TTC549 (cell line): ENCODE results near the gene ONECUT2.
"Not testable (repeated sequence)": the region's sequence is repeated elsewhere in the genome, so short reads cannot be mapped to it uniquely, and the experiment has no call there.

Experiments used
- FAIRE-seq: peaks from 2 replicates; lab custom pipeline; 2012; peaks lifted over from hg19 to GRCh38; lab: Jason Lieb, UNC

ONECUT2 gene

DNA sequence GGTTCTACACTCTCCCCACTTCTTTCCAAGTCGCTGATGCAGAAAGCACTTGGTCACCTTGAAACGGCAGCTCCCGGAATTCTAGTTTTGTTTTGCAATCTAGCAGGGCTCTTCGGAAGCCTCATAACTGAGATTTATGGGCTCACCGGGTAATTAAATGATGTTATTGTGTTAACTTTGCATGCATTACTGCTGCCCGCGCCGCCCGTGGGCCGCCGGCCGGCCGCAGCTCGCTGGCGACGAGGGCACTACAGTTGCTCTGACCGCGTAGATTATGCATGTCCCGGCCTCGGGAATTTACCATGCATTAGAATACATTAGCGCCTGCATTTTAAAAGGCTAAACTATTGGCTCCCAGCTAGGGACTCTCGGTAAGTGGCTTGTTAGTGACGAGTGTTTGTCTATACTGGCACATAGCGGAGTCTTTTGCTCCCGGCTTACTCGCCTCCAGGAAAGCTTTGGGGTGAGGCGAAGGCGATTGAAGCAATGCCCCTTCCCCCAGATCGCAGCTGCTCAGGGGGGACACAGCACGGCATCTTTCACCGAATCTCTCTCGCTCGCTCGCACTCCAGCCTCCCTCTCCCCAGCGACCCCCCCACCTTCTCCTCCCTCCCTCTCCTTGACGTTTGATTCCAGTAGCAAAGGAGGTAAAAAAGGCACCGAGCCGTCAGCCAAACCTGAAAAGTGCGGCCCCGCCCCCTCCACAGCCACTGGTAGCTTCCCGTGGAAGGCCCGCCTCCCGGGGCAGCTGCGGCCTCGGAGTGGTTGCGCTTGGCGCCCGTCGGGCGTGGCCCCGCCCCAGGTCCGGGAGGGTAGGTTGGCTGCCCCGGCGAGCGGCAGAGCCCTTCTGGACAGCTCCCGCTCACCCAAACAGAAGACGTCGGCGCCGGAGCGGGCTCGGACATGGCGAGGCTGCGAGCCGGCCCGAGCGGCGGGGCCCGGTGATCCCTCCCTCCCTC lies at the start of gene ONECUT2:
ONECUT2 (plus strand) TSS at position 839 of the 959 bp plus-strand sequence. CDS start 343 bp downstream, outside the sequence.
- no peak for FAIRE-seq

DNA sequence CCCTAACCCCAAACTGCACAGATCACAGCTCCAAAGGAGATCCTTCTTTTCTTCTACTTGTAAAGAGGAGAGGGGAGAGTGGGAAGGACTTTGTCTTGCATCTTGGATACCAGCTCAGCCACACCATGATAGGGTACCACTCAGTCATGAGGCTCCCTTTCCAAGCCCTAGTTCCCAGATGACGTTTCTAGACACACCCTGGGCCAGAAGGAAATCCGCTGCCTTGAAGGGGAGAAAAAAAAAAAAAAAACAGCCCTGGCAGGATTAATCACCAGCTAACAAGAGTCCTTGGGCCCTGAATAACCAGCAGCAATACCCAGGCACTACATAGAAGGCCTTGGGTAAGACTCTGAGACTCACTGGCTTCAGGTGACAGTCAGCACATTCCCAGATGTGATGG lies 45.9 kb upstream of the ONECUT2 start:
- FAIRE-seq: no peak

DNA sequence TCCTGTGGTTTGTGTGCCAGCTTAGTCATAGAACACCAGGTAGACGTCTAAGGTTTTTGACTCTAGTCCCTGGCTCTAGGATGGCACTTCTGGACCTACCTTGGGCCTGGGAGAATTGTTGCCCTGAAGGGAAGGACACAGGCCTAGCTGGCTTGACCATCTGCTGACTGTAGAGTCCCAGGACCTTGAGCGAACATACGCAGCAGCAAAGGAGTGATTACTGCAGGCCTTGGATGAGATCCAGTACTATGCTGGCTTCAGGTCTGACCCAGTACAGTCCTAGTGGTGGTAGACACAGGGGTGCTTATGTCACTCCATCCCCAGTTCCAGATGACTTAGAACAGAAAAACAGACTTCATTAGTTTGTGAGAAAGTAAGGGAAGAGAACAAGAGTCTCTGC lies 45.1 kb upstream of the ONECUT2 start:
- no peak for FAIRE-seq

DNA sequence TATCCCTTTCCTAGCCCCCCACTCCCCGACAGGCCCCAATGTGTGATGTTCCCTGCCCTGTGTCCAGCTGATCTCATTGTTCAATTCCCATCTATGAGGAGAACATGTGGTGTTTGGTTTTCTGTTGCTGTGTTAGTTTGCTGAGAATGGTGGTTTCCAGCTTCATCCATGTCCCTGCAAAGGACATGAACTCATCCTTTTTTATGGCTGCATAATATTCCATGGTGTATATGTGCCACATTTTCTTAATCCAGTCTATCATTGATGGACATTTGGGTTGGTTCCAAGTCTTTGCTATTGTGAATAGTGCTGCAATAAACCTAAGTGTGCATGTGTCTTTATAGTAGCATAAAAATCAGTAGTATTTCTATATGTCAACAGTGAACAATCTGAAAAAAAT lies 40.4 kb upstream of the ONECUT2 start:
- not testable (repeated sequence) for FAIRE-seq

DNA sequence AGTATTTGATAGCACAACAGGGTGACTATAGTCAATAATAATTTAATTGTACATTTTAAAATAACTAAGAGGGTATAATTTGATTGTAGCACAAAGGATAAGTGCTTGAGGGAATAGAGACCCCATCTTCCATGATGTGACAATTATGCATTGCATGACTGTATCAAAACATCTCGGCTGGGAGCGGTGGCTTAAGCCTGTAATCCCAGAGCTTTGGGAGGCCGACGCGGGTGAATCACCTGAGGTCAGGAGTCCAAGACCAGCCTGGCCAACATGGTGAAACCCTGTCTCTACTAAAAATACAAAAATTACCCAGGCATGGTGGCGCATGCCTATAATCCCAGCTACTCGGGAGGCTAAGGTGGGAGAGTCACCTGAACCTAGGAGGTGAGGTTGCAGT lies 38.3 kb upstream of the ONECUT2 start:
- FAIRE-seq: not testable (repeated sequence)

DNA sequence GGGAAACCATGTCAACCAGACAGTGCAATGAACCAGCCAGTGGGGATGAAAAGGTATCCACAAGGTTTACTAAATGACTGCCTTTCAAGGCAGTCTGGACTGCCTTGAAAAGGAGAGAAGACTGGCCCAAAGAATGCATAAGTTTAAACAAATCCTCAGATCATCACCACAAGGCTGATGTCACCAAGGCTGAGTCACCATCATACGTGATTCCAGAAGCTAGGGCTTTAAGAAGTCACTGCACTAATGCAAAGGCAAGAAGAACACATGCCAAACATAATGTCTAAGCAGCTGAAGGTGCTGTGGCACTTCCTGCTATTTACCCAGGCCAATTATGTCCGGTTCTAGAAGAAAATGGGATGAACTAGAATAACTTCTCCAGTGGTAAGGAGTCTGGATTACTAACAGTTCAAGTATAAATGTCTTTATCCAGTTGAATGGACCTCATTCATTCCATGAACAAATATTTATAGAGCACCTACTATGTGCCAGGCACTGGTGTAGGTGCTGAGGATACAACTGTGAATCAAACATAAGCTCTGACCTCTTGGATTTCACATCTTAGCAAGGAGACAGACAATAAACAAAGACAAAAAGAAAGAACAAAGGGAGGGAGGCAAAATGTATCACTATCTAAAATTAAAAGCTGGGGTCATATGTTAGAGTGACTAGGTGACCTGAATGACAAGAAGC lies 37.6 kb upstream of the ONECUT2 start:
- FAIRE-seq: no peak

DNA sequence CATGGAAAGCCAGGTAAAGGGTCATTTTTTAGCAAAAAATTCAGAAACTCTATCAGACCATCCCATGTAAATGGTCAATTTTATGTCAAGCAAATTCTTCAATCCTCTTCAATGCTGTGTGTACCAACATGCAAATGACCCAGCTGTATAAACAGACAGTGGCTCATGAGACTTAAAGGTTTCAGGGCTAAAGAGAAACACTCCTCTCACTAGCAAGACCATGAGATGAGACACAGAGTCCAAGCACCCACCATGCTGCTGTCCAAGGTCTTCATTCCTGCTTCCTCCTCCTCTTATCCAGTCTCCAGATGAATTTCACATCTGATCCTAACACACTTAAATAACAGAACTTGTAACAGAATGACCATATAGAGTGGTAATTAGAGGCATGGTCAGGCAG lies 30.8 kb upstream of the ONECUT2 start:
- no peak for FAIRE-seq

DNA sequence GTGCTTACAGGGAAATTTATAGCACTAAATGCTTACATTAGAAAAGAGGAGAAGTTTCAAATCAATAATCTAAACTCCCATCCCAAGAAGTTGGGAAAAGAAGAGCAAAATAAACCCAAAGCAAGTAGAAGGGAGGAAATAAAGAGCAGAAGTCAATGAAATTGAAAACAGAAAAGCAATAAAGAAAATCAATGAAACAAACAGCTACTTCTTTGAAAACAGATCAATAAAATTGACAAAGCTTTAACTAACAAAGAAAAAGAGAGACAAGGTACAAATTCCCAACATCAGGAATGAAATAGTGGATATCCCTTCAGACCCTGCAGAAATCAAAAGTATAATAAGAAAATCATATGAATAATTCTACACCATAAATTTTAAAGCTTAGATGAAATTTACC lies 25.5 kb upstream of the ONECUT2 start:
- no peak for FAIRE-seq

DNA sequence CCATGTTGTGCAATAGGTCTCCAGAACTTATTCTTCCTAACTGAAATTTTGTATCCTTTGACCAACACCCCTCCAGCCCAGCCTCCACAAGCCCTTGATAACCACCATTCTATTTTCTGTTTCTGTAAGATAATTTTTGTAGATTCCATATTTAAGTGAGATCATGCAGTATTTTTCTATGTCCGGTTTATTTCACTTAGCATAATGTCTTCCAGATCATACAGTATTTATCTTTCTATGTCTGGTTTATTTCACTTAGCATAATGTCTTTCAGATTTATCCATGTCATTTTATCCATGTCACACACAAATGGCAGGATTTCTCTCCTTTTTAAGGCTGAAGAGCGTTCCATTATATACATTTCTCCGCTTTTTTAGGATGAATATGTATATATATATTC lies 24.4 kb upstream of the ONECUT2 start:
- no peak for FAIRE-seq

DNA sequence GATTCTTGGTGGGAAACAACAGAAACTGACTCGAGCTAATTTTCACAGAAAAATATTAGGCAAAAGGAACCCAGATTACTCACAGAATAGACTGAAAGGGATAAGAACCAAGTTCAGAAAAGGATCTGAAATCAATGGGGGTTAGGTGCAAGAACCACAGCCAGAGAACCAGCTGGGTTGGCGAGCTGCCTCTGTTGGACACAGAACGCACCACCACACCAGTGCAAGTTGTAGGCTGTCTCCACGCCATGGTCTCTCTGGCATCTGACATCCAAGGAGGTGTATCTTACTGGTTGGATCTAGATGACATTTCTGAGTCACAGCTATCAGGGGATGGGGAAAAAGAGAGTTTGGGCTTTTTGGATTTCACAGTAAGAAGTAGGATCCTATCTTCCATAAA lies 18.6 kb upstream of the ONECUT2 start:
- FAIRE-seq: no peak

DNA sequence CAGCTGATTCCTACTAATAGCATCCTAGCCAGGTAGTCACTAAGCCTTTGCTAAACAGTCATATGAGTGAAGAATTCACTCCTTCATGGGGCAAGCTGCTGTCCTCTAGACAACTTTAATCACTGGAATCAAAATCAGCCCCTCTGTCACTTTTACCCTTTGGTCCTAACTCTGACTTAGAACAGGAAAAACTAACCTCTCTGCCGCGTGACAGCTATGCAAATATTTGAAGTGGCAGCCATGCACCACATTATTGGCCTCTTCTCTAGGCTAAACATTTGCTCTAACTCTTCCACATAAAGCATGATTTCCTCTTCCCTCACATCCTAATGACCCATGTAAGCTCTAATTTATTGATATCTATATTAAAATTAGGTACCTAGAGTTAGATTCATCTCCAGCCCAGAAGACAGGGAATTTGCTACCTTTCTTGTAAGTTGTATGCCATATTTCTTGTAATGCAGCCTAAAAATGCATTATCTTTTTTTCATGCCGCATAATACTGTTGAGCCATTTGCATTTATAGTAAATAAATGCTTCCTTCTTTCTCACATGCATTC lies 12.8 kb upstream of the ONECUT2 start:
- no peak for FAIRE-seq

DNA sequence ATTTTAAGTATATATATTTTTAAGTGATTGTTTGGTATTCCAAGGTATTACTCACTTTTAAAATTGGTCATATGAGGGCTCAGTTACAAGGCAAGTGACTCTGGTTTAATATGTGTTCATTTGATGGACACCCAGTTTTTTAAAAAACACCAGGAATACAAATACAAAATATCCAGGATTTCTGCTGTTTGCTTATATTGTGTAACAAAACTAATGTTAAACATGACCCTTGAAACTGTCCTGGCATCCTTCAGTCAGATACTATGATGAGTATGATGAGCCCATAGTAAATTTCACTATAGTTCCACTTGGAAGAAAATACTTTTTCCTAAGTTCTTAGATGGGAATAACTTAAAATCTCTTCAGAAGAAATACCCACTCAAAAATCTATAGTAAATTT lies 11.4 kb upstream of the ONECUT2 start:
- no peak for FAIRE-seq

DNA sequence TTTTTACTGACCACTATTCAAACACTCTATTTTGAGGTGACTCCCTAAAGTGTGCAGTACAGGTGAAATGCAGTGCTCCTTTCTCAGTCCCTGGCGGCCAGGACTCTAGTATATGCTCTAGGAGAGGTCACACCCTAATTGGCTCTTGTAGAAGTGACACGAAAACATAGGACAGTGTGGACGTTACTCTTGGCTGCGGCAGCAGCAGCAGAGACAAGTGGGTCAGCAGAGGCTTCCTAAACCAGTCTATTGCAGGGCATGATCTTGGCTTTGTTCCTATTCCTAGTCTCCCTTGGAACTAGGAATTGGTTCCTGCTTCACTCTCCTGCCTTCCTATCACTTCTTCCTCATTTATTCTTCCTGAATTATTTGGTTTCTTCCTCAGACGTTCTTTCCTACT lies 10.1 kb upstream of the ONECUT2 start:
- FAIRE-seq: no peak

DNA sequence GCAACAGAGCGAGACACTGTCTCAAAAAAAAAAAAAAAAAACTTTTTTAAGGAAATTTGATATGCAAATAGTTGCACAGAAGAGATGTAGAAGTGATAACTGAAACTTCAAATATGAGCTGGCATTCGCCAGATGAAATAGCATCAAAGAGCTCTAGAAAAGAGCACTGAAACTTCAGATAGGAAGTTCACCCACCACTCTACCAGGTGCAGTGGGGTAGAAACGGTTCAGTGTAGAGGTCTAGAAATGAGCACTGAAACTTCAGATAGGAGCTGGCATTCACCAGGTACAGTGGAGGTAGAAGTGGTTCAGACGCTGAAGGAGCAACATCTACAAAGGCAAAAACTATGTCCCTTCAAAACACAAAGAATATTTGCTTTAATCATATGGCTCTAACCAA lies 9.0 kb upstream of the ONECUT2 start:
- FAIRE-seq: no peak

DNA sequence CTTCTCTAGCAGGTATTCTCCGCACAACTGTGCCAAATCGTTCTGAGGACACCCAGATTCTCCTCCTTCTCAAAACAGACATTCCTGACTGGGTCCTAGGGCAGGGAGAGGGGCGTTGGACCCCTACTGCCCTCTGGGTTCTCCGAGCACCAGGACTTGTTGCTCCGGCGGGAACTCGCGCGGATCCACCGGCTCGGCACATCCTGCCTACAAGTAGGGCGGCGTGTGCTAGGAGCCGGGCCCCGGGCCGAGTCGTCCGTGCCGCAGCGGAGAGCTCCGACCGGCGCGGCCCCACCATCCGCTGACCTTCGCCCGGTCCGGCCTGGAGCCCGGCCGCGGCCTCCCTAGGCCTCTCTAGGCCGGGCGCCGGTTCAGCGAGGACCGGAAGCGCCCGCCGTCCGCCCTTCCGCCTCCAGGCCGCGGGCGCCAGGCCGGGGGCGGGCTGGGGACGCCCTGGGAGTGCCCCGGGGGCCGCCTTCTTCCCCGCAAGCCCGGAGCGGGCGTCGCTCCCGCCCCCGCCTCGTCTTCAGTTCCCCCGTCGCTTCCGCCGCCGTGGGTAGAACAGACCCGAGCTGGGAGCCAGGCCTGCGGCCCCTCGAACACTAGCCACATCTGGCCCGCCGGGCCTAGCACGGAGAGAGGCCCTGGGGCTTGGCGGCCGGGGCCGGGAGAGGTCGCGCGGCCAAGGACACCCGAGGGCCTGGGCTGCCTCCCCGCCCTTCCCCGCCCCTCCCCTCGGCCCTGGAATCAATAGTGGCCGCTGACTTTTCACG lies 7.6 kb upstream of the ONECUT2 start:
- no peak for FAIRE-seq

DNA sequence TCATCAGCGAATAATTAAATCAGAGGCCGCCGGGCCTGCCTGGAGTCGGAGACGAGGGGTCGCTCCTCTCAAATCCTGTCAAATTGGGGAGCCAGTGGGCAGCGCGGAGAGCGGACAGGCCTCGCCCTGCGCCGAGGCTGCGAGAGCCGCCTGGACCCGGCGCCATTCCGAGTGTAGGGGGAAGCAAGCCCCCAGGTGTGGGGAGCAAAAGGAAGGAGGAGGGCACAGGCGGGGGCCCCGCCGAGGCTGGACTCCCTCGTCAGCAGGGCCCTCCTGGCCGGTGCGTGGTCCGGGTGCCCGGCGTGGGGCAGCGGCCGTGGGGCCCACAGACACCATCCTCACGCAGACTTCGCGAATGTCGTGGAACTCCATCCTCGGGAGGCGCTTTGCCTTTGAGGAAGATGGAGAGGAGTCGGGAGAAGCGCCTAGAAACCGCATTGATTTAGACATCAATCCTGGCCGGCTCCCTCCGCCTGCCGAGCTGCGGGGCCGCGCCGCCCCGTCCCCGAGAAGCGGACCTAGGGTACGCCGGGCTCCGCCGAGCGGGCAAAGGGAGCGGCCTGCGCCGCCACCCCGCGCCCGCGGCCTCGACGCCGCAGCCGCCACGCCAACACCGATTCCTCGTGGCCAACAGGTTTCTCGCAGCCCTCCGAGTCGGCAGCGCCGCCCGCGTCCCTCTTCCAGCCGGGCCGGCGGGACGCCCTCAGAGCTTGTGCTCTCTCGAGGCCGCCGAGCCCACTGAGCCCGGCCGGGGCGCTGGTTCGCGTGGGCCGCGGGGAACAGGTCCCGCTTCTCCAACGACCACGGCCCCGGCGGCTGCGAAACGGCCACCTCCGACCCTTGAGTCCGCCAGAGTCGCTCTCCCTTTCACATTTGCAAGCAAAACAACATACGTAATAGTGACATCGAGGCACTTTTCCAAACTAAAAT lies 6.7 kb upstream of the ONECUT2 start:
- FAIRE-seq: no peak

DNA sequence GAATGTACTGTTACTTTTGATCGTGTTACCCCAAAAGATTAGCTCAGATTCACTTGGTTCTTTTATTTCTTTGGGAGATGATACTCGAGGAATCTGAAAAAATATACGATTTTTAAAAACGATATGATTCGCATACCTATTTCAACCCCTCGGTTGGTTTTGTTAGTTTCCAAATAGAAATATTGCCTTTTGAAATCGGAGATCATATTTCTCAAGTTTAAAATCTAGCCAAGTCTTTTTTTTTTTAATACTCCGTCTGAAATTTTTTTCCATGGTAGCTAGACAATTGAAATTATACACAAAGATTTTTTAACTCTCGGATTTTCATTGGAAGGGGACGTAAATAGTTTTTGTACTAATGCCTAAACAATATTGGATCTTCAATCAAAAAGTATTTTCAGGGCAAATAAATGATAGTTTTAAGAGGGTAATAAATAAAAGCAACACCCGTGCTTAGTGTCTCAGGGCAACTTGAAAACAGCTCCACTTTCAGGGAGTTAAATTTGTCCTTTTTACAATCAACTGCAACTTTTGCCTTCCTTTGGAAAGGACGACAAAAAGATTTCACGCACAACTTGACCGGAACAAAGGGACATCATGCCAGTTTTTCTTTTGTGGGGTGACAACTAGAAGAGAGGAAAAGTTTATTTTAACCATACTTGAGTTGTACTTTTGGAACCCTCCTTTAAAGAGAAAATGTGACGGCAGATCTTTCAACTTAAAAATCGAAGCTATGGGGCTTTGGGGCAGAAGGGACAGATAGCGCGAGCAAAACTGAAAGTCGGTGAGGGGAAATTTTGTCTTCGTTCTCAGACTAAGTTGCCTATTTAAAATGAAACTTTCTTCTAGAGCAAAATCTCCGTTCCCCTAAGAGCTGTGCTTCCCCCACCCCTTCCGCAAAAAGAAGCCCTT lies 5.8 kb upstream of the ONECUT2 start:
- no peak for FAIRE-seq

DNA sequence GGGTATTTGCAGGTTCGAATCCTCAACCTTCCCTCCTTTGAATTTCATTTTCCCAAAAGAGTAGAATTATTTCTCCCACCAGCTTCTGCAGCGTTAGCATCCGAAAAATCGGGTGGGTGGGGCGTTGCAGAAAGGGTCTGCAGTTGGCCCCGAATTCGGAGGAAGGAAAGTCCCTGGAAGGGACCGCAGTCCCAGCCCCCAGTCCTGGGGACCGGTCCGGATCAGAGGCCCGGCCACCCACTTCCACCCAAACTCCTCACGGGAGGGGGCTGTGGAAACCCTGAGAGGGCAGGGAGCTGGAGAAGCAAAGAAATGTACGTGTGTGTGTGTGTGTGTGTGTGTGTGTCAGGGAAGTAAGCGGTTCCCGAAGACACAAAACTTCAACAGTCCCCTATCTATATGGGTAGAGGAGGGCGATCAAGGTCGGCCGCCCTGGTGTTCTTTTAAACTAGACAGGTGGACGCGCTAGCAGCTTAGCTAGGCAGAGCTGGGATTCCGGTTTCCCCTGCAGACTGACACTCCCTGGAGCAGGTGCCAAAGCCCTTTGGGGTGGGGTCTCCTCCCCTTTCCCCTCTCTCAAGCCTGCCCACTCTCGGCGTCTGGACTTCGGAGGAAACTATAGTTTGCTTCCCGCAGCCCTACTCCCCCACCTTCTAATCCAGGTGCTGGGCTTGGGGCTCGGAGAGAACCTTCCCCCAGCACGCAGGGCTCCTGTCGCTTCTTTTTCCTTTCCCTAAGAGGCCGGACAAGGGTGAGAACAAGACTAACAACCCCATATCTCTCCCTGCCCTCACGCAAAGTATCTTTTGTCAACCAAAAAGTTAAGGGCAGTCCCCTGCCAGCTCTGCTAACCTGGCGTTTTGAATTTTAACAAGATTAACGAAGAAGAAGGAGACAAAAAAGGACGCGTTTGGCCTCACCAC lies 4.8 kb upstream of the ONECUT2 start:
- FAIRE-seq: no peak

DNA sequence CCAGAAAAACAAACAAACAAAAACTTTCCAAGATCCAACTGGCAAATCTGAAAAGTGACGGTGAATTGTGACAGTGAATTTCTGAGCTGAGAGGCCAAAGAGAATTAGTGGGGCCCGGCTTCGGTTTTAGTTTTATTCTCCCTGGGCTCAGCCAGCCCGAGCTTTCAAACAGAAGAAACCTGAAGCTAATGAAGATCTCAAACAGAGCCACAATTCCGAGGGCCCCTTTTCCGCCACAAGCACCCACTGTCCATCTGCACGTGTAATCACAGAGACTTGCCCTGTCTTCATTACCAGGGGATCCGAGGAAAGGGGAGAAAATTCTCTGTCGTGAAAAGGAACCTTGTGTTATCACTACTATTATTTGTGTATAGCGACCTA lies 4.2 kb upstream of the ONECUT2 start:
- no peak for FAIRE-seq
